Hypothalamus (tissue), 51 donors: ENCODE data around the gene PHOX2A.

Experiments used
- DNase-seq, 51 donors: peaks; one replicate each; lab custom pipeline; 2025; lab: John Stamatoyannopoulos, UW

PHOX2A gene

DNA sequence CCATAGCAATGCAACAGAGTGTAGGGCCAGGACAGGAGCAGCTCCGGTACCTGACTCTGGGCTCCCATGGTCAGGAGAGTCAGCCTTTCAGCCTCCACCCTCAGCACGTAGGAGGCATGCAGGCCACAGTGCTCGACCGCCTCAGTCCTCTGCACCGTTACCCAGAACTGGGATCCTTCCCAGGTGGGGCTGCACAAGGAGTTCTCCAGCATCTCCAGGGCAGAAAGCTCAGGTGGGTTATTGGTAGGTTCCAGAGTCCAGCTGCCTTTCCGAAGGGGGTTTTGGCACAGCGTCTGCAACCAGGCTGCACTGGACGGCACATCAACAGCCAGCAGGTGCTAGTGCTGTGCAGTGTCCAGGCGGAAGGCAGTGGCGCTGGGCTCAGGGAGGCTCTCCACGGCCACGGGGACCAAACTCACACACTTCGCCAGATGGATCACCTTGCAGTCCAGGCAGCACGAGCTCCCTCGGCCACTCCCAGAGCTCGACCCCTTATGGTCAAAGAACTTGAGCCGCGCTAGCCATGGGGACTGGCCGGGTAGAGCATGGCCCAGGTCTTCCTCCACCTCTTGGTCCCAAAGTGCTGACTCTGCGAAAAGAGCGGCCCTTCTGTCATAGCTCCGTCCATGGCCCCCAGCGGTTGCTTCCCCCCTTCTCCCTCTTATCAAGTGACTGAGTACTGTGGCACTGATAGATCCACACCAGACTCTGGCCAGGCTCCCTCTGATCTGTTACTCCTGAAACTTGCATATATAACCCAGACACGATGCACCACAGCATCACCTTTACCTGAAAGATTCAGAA, 6.9 kb upstream of the PHOX2A start:
- DNase-seq, result no peak

DNA sequence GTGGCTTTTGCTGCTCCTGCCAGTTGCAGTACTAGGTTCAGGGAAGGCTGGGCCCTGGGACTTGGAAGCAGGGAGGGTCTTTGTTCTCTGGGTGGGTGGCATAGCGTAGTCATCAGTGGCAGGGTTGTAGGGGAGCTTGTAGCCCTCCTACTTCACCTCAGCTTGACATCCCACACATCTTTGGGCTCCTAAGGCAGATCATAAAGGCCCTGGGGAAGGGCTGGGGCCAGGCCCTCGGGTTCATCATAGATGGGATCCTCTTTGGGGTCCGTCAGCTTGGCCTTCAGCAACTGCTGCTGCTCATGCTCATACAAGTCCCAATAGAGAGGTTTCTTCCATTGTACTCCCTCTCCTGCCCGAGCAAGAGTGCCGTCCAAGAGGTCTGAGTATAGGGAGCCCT, 6.0 kb upstream of the PHOX2A start:
- no peak for DNase-seq

DNA sequence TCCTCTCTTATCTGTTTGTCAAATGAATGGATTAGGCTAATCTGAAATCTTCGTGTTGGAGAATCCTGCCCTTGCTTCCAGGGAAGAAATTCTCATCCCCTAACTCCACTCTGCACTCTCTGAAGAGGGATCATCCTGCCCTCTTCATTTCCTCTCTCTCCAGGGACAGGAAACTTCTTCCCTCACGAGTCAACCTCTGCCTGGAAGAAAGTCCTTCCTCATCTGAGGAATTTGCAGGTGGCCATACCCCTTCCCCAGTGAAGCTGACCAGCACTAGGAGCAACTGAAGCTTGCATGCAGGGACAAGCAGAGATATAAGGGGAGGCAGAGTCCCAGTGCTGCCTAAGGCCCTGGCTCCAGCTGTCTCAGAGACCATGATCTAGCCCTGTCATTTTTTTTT, 3.6 kb upstream of the PHOX2A start:
- no peak for DNase-seq

DNA sequence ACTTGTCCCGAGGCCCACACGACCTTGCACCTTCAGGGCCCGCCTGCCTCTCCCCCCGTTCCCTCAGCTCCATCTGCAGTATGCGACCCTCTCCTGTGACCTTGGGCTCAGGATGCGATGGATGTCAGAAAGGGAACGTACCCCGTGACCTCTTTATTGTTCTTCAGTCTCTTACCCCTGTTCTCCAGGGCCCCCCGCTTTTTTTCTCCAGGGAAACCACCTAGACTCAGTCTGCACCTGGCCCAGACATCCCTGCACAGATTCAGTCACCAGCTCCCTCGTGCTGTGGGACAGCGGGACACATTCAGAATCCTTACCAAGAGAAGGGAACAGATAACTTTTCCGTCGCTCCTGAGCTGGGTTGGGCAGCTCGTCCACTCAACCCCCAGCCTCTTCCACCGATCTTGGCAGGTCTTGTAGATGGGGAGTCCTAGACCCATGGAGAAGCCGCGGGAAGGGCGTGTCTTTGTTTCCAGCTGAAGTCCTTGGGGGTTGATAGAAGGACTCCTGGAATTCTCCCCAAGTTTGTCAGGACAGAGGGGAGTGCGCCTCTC, 1.4 kb upstream of the PHOX2A start:
- no peak for DNase-seq

DNA sequence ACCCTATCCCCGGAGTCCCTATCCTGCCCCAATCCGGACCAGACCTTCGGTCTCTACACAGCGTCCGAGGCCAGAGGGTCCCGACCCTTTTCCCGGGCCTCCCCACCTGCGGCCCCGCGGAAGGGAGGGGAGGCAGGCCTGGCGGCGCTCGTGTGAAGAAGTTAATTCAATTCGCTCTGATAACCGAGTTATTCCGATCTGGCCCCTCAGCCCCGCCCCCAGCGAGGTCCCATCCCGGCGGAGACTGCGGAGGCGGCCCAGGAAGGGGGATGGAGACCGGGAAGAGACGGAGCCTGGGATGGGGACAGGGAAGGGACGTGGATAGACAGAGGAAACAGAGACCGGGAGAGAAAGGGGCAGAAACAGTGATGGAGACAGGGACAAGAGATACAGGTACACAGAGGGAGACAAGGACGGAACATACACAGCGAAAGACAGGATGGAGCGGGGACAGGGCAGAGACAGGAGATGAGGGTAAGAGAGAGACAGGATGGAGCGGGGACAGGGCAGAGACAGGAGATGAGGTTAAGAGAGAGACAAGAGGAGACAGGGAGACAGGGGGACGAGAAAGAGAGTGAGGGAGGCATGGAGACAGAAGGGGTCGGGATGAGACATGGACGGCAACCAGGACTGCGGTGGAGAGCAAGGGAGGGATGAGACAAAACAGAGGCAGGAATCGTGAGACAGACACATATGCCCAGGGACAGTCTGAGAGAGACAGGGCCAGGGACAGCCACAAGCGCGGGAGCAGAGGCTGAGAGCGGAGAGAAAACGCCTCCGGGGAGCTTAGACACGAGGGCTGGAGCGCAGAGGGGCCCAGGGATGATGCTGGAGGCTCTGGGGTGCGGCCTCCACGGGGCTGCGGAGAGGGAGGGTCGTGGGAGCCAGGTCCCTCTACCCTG, 636 bp upstream of the PHOX2A start:
- no peak for DNase-seq

DNA sequence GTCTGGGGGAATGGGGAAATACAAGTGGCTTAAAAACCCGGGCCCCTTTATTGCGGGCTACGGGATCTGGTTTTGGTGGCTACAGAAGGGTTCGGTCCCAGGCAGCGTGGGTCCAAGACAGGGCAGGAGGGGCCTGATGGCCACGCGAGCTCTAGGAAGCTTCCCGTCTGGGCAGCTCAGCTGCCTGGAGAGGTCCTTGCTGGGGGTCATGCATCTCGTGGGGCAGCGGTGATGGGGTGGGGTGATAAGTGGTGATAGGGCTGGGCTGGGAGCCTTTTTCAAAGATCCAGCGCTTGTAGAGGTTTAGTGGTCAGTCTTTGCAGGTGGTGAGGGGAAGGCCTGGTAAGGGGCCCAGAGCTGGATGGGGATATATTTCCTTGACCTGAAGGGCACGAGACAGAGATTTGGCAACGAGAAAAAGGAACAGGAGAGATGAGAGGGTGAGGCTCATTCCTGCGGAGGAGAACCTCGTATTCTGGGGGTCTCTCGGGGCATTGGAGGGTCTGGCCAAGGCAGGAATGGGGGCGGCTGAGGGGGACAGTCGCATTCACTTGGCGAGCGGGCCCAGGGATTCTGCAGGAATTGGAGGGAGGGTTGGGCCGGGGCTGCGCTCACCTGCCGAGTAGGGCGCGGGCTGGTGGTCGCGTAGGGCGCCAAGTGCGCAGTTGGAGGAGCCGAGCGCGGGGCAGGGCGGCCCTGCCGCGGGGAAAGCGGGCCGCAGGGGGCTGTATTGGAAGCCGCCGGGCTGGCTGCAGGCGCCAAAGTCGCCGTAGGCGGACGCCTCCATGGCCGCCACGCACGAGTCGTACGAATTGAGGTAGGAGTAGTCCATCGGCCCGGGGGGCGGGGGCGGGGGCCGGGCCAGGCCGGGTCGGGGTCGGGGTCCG, 560 bp downstream of the PHOX2A start:
- no peak for DNase-seq

DNA sequence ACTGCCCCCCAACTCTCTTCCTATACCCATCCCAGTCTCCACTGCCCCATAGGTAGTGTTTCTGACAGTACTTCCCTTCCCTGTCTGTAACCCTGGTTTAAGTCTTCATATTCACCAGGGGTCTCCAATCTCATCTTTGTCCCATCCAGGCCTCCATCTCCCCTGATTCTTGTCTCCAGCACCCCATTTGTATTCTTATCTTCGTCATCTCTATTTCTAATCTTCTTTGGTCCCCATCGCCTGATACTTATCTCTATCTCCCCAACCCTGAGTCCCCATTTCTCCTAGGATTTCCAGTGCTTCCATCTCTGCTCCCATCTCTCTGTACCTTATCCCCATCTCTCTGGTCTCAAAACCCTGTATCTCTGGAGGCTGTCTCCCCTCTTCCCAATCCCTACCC, 1.8 kb downstream of the PHOX2A start:
- DNase-seq, result no peak

DNA sequence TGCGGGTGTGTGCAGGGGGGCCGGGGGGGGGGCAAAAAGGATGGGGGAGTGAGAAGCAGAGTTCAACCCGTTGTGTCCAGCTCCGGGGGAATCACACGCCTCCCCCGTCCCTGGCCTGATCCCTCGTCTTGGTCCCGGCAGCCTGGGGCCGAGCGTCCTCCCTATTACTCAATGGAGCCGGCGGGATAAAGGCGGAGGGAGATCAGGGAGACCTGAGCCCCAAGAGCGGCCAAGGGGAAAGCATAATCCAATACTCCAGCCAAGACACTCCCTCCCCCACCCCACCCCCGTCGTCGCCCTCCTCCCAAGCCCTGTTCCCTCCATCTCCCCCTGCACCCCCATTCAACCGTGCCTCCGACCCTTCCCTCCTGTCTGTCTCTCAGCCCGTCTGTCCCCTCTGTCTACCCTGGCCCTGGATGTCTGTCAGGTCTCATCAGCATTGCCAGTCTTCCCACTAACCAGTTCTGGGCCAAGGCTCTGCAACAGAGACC, 2.6 kb downstream of the PHOX2A start:
- no peak for DNase-seq

DNA sequence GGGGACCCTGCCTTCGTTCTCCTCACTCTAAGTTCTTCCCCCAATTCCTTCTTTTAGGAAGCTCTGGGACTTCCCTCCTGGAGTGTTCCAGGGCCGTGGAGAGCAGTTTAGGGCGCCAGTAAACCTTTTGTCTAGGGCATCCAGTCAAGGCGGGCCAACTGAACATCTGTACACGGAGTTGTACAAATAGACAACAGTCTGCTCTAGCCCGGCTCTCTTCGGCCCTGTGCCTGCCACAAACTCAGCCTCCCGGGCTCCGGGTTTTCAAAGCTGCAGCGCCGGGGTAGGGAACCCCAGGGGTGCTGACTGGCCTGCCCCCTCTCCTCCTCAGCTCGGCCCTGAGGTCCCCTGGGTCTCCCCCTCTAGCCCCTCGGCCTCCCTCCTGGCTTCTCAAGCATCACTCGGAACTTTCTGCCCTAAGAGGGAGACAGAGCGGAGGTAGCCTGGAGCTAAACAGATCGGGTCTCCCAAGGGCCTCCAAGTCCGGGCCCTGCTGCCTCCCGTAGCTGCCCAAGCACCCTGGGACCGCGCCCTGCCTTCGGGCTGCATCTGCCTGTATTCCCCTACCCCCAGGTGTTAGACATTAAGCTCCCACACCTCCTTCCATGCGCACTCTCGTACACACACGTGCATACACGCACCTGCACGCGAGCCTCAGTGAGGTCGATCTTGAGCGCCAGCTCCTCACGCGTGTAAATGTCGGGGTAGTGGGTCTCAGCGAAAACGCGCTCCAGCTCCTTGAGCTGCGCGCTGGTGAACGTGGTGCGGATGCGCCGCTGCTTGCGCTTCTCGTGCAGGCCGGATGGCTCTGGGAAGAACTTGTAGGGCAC, 3.3 kb downstream of the PHOX2A start:
- DNase-seq, result no peak

DNA sequence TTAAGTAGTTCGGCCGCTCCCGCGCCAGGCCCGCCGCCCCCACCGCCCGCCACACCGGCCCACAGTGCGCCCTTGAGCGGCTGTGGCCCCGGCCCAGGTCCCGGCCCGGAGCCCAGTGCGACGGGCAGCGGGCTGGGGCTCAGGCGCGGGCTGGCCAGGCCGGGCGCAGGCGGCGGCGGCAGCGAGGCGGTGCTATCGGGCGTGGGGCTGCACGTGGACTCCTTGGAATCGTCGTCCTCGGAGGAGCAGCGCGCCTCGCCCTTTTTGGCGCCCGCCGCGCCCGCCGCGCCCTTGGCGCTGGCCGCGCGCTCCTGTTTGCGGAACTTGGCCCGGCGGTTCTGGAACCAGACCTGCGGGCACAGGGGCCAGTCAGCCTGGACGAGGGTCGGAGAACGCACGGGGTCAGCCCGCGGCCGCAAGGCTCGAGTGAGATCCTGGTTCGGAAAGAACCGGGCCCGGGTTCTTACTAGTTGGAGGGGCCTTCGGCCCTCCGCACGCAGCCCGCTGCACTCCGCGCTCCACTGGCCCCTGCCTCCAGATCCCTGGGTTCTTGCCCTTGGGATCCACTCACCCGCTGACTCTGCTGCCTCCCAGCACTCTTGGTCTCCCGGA, 4.0 kb downstream of the PHOX2A start:
- DNase-seq, result peak in 14 of 51 donors; percentile 16 to 59 (median 33)

DNA sequence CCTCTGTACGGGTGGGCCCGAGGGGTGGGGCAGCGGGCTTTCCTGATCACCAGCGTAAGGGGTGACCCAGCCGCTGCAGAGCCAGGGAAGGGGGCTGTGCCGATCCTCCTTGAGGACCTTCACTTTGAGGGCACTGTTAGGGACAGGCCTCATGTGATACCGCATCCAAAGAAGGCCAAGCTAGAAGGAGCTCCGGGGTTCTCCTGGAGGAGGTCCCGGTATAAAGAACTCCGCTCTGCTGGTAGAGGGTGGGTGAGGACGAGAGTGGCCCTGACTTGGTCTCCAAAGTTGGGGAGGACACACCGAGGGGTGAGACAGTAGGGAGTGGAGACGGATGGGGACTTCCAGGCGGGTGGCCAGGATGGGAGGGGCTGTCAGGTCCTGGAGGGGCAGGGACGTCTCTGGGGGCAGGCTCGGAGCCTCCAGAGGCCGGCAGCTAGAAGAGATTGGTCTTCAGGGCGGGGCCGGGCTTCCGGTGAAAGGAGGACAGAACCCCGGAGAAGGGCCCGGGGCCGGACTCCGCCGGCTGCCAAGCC, 4.6 kb downstream of the PHOX2A start:
- DNase-seq, result peak in 4 of 51 donors; percentile 25 to 57 (median 36)

DNA sequence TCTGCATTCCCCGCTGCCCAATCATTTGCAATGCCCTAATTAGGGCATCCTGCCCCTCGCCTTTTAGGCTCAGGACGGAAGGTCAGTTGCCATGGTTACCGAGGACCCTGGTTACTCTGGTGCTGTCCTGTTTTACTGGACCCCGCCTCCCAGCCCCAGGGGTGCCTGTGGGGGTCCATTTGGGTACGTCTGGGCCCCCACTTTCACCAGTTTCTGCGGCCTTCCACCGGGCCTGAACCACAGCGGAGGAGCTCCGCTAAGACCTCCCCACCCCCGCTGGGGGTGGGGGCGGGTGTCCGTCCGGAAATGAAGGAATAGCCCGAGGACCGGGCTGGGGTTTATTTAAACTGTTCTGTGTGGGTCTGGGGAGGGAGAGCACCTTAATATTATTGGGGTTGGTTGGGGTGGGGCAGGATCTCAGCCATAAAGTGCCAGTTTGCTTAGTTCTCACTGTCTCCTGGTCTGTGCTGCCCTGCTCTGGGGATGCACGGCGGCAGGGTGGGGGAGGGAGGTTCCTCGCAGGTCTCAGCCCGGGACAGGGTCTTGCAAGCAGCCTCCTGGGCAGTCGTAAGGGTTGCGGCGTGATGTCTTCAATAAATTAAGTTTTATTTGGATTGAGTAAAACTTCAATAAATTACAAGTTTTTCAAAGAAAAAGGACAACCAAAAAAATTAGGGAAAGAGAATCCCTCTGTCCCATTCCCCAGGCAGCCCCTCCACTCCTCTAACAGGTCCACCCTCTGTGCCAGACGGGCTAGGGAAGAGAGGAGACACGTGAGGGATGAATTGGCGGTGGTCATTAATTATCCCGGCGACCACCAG, 5.3 kb downstream of the PHOX2A start:
- DNase-seq, result no peak

DNA sequence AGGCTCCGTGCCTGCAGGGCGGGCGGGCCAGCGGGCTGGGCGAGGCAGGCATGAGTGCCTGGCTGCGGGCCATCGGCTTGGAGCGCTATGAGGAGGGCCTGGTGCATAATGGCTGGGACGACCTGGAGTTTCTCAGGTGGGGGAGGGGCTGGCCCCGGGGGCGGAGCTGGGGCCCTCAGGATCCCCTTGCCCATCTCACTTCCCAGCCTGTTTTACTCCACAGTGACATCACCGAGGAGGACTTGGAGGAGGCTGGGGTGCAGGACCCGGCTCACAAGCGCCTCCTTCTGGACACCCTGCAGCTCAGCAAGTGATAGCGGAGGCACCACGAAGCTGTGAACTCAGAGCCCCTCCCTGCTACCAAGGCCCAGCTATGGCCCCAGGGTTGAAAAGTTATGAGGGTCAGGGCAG, 5.9 kb downstream of the PHOX2A start:
- peak in 18 of 51 donors; percentile 8 to 58 (median 24) for DNase-seq

DNA sequence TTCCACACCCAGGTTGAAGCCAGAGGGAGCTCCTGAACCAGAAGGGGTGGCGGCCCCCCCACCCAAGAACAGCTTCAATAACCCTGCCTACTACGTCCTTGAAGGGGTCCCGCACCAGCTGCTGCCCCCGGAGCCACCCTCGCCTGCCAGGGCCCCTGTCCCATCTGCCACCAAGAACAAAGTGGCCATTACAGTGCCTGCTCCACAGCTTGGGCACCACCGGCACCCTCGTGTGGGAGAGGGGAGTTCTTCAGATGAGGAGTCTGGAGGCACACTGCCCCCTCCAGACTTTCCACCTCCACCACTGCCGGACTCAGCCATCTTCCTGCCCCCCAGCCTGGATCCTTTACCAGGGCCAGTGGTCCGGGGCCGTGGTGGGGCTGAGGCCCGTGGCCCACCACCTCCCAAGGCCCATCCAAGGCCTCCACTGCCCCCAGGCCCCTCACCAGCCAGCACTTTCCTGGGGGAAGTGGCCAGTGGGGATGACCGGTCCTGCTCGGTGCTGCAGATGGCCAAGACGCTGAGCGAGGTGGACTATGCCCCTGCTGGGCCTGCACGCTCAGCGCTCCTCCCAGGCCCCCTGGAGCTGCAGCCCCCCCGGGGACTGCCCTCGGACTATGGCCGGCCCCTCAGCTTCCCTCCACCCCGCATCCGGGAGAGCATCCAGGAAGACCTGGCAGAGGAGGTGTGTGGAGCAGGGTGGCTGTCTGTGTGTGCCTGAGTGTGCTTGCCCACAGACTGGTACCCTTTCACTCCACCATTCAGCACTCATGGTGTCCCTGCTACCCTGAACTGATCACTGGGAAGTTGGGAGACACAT, 6.7 kb downstream of the PHOX2A start:
- DNase-seq, result no peak

DNA sequence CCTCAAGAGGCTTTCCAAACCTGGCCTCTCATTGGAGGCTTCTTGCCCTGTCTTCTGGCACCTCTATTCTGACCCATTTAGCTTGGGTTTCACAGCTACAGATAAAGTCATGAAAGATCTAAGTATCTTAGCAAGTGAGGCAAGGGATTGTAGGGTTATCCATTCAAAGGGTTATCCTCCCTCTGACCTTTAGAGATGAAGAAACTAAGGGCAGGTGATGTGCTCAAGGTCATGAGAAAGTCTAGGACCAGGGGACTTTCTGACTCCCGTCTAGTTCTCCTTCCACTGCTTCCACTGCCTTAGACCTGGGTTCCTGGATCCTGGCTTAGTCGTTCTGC, 7.2 kb downstream of the PHOX2A start:
- DNase-seq, result no peak

DNA sequence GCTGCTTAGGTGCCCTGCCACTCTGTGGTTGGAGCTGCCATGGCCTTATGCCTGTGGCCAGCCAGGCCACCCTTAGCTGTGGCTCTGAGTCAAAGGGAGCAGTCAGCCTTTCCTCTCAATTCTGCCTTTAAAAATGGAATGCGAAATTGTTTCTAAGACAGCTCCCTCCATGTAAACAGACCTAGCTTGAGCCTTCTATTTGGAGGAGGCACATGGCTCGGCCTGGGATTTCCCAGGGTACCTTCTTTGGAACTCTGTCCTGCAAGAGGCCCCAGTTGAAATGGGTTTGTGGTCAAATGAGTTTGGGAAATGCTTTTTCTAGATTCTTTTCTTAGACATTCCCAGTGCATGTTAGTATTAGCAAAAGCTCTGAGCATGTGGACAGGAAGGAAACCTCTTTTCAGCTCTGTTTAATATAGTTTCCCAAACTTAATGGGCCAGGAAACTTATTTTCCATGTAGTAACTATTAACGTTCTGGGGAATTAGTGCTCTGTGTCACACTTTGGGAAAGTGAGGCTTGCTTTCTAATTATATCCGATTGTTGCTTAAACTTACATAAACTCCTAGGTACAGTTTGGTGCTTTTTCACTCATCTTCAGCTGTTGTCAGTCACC, 7.8 kb downstream of the PHOX2A start:
- DNase-seq, result no peak
